Mucosa of rectum (tissue), 2 donors: ENCODE measurements around the gene ULK1.

Source experiments
- H3K27ac ChIP-seq, 2 donors: one replicate each; pipeline ENCODE4 v1.7.0; 2013; ENCODE audit warnings: inconsistent platforms in 2 of 2, low read depth in 2 of 2, low read length in 2 of 2
- H3K27me3 ChIP-seq, 2 donors: one replicate each; pipeline ENCODE4 v1.7.0; 2013; ENCODE audit warnings: low read length in 2 of 2; ENCODE audit not compliant: control insufficient read depth in 2 of 2, insufficient read depth in 2 of 2
- H3K36me3 ChIP-seq, 2 donors: one replicate each; pipeline ENCODE4 v1.7.0; 2013; ENCODE audit warnings: low read length in 2 of 2; ENCODE audit not compliant: control insufficient read depth in 2 of 2, insufficient read depth in 2 of 2
- H3K4me1 ChIP-seq, 2 donors: one replicate each; pipeline ENCODE4 v1.7.0; 2013; ENCODE audit warnings: low read length in 2 of 2, mild to moderate bottlenecking in 1 of 2; ENCODE audit not compliant: control insufficient read depth in 2 of 2, insufficient read depth in 2 of 2
- H3K4me3 ChIP-seq, 2 donors: one replicate each; pipeline ENCODE4 v1.7.0; 2013; ENCODE audit warnings: low read length in 2 of 2
- H3K9ac ChIP-seq, 2 donors: one replicate each; pipeline ENCODE4 v1.7.0; 2013; ENCODE audit warnings: low read length in 2 of 2, low read depth in 1 of 2, mild to moderate bottlenecking in 1 of 2
- H3K9me3 ChIP-seq, 2 donors: one replicate each; pipeline ENCODE4 v1.7.0; 2013; ENCODE audit warnings: low read length in 2 of 2; ENCODE audit not compliant: control insufficient read depth in 2 of 2
- donor health status: healthy.
- donor health status: Normal muscosa, but diverticular disease.

The ULK1 gene

DNA sequence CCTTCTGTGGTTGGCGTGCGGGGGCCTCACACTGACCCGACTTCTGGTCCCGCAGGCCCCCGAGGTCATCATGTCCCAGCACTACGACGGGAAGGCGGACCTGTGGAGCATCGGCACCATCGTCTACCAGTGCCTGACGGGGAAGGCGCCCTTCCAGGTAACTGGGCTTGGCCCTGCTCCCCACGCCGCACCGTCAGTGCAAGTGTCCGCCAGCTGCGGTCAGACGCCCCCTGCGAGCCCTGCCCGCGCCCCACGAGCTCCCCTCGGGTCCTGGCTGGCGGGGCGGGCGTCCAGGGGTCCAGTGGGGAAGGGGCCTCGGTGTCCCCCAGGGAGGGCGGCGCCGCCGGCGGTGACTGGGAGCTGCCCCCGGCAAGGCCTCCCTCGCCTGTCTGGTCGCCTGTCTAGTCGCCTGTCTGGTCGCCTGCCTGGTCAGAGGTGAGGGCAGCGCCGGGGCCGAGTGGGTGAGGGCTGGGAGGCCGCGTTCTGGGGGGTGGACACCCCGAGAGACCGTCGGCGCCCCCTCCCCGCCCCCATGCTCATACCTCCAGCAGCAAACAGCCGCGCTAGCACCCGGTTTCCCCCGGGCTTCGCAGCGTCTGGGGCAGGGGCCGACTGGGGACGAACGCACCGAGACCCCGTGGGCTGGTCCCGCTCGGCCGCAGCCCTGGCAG is 14.8 kb downstream of the ULK1 start:
- peaks cover 33 to 34% of the 10 kb centered on the region in 2 donors for H3K36me3 ChIP-seq

GRCh38 chr12:131909752-131910219 is 15.4 kb downstream of the ULK1 start:
- Histone ChIP-seq H3K4me3 (no peak overlapping the region), H3K9ac (no peak overlapping the region), H3K9me3 (no peaks in the 10 kb centered on the region), H3K27me3 (no peaks in the 10 kb centered on the region), H3K4me1 (no peaks in the 10 kb centered on the region), H3K27ac (no peak overlapping the region), H3K36me3 (peaks cover 37 to 38% of the 10 kb centered on the region in 2 donors)

More for the DNA sequence above, 14.8 kb downstream of the ULK1 start:
- no peaks in the 10 kb centered on the region for H3K9me3 ChIP-seq
- no peak overlapping the region for H3K9ac ChIP-seq
- H3K27me3 ChIP-seq: no peaks in the 10 kb centered on the region
- no peak overlapping the region for H3K27ac ChIP-seq
- no peak overlapping the region for H3K4me3 ChIP-seq
- no peaks in the 10 kb centered on the region for H3K4me1 ChIP-seq

DNA sequence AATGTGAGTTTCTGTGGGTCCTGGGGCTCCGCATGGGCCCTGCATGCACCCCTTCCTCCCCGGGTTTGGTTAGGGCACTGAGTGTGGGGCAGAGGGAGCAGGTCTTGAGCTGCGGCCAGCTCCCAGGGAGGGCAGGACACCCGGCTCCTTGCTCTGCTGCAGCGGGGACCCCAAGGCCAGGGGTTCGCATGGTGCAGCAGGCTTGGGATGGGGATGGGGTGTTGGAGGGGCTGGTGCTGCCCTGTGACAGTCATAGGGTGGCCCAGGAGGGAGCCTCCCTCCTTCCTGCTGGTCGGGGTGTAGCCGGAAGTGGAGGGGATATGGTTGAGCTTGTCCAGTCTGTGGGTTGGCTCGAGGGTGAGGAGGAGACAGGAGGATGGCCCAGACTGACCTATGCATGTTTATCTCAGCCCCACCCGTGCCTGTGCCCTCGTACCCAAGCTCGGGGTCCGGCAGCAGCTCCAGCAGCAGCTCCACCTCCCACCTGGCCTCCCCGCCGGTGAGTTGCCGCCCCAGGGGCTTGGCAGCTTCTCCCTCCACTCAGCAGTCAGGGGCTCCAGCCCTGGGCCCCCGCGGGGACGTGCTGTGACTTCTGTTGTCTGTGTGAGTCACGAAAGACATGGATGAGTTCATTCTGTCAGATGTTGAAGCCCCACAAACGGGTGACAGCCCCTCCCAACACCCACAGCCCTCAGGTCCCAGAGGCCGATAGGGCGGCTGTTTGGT is 16.0 kb downstream of the ULK1 start:
- H3K36me3 ChIP-seq: peaks cover 43 to 44% of the 10 kb centered on the region in 2 donors

DNA sequence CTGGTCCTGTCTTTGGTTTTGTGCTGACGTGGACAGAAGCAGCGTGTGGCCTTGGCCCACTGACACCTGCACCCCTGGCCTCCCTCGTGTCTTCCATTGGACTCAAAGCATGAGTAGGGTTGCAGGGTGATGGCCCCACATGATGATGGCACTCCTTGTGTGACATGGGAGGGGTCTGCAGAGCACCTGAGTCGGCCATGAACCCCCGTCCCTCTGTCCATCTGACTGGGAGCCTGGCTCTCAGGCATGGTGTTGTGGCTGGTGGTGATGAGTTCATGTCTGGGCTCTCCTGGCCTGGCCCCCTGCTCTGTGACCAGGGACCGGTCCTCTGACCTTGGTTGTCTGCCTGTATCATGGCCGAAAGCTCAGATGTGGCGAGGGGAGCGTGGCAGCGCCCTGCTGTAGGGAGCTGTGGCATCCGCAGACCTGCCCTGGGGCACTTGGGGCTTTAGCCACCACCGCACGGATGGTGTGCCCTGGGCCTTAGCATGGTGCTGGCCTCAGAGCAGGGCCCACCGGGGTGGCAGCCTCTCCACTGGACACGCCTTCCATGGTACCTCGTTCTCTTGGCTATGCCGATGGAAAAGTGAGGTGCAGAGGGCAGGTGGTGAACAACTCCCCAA is 16.7 kb downstream of the ULK1 start:
- H3K36me3 ChIP-seq: peaks cover 47 to 50% of the 10 kb centered on the region in 2 donors
- H3K27me3 ChIP-seq: no peaks in the 10 kb centered on the region
- H3K4me1 ChIP-seq: no peaks in the 10 kb centered on the region
- no peaks in the 10 kb centered on the region for H3K9me3 ChIP-seq
- H3K9ac ChIP-seq: no peak overlapping the region
- H3K4me3 ChIP-seq: no peak overlapping the region
- no peak overlapping the region for H3K27ac ChIP-seq

More for the DNA sequence above, 16.0 kb downstream of the ULK1 start:
- no peaks in the 10 kb centered on the region for H3K27me3 ChIP-seq
- H3K4me3 ChIP-seq: no peak overlapping the region
- H3K4me1 ChIP-seq: no peaks in the 10 kb centered on the region
- no peak overlapping the region for H3K9ac ChIP-seq
- no peak overlapping the region for H3K27ac ChIP-seq
- H3K9me3 ChIP-seq: no peaks in the 10 kb centered on the region

- Histone ChIP-seq H3K9me3 (no peaks in the 10 kb centered on the region), H3K27ac (no peak overlapping the region), H3K36me3 (peaks cover 47 to 56% of the 10 kb centered on the region in 2 donors), H3K4me1 (no peaks in the 10 kb centered on the region), H3K27me3 (no peaks in the 10 kb centered on the region), H3K4me3 (no peak overlapping the region), H3K9ac (no peak overlapping the region)
Observed at GRCh38 chr12:131911851-131912477, 17.5 kb downstream of the ULK1 start.

GRCh38 chr12:131912518-131913274 is 18.3 kb downstream of the ULK1 start:
- no peaks in the 10 kb centered on the region for H3K27me3 ChIP-seq
- H3K9me3 ChIP-seq: no peaks in the 10 kb centered on the region
- no peak overlapping the region for H3K4me3 ChIP-seq
- no peak overlapping the region for H3K9ac ChIP-seq
- H3K27ac ChIP-seq: no peak overlapping the region
- H3K36me3 ChIP-seq: peaks cover 49 to 56% of the 10 kb centered on the region in 2 donors
- no peaks in the 10 kb centered on the region for H3K4me1 ChIP-seq

GRCh38 chr12:131913666-131914065 is 19.2 kb downstream of the ULK1 start:
- Histone ChIP-seq H3K9ac (no peak overlapping the region), H3K4me1 (no peaks in the 10 kb centered on the region), H3K27ac (no peak overlapping the region), H3K4me3 (no peak overlapping the region), H3K27me3 (no peaks in the 10 kb centered on the region), H3K36me3 (peaks cover 48 to 56% of the 10 kb centered on the region in 2 donors), H3K9me3 (no peaks in the 10 kb centered on the region)

GRCh38 chr12:131914179-131914702 is 19.8 kb downstream of the ULK1 start:
- Histone ChIP-seq H3K27ac (no peak overlapping the region), H3K36me3 (peaks cover 48 to 52% of the 10 kb centered on the region in 2 donors), H3K9me3 (no peaks in the 10 kb centered on the region), H3K4me1 (no peaks in the 10 kb centered on the region), H3K27me3 (no peaks in the 10 kb centered on the region), H3K9ac (no peak overlapping the region), H3K4me3 (no peak overlapping the region)

DNA sequence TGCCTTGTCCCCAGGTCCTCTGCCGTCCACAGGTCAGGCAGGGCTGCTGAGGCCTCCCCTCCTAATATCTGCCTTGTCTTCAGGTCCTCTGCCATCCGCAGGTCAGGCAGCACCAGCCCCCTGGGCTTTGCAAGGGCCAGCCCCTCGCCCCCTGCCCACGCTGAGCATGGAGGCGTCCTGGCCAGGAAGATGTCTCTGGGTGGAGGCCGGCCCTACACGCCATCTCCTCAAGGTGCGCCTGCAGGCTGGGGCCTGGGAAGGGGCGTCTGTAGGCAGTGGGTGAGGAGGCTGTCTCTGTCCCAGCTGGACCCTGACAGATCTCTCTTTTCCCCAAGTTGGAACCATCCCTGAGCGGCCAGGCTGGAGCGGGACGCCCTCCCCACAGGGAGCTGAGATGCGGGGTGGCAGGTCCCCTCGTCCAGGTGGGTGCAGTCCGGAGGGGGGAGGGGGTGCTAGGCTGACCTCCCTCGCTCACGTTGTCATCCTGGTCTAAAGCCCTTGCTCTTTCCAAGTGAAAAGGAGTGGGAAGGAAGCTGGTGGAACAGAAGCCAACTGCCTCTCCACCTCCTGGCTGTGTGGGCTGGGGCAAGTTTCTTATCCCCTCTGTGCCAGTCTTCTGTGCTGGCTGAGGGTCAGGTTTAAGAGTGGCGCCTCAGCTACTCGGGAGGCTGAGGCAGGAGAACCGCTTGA is 20.7 kb downstream of the ULK1 start:
- H3K36me3 ChIP-seq: peaks cover 47 to 49% of the 10 kb centered on the region in 2 donors
- H3K27ac ChIP-seq: no peak overlapping the region
- H3K9ac ChIP-seq: no peak overlapping the region
- H3K27me3 ChIP-seq: no peaks in the 10 kb centered on the region
- H3K9me3 ChIP-seq: no peaks in the 10 kb centered on the region
- H3K4me3 ChIP-seq: no peak overlapping the region
- H3K4me1 ChIP-seq: no peaks in the 10 kb centered on the region
